BLaER1 treated with 17β-estradiol and CSF1 and Interleukin-3, amounts not matched to agents 10 nM and 100 nM (cell line): Measurements from ENCODE around the gene KCTD13.

Experiments used
- H3K27ac ChIP-seq, 11 experiments: shearing (Covaris generic); formaldehyde crosslinking; 2 replicates each; pipeline ENCODE4 v1.8.1; 2022
- H3K27me3 ChIP-seq, 11 experiments: shearing (Covaris generic); formaldehyde crosslinking; 2 replicates each; pipeline ENCODE4 v1.8.1; 2022
- H3K36me3 ChIP-seq, 11 experiments: shearing (Covaris generic); formaldehyde crosslinking; 2 replicates each; pipeline ENCODE4 v1.8.1; 2022
- H3K4me1 ChIP-seq, 10 experiments: shearing (Covaris generic); formaldehyde crosslinking; 2 replicates each; pipeline ENCODE4 v1.8.1; 2022
- H3K4me2 ChIP-seq, 11 experiments: shearing (Covaris generic); formaldehyde crosslinking; 2 replicates each; pipeline ENCODE4 v1.8.1; 2022
- H3K4me3 ChIP-seq, 10 experiments: shearing (Covaris generic); formaldehyde crosslinking; 2 replicates each; pipeline ENCODE4 v1.8.1; 2022
- H3K9ac ChIP-seq, 11 experiments: shearing (Covaris generic); formaldehyde crosslinking; 2 replicates each; pipeline ENCODE4 v1.8.1; 2022
- H3K9me3 ChIP-seq, 11 experiments: shearing (Covaris generic); formaldehyde crosslinking; replicated peaks in 1 of 11; 2 replicates each; pipeline ENCODE4 v1.8.1; 2022
- H4K20me1 ChIP-seq, 11 experiments: shearing (Covaris generic); formaldehyde crosslinking; 2 replicates each; pipeline ENCODE4 v1.8.1; 2022
- Cebpa-rat ChIP-seq, 11 experiments: shearing (Covaris generic); IDR thresholded peaks; 2 replicates each; pipeline ENCODE4 v1.8.1; 2022

KCTD13 gene

GRCh38 chr16:29925105-29925756, 795 bp downstream of the KCTD13 start:
- no peak for TF ChIP-seq Cebpa-rat (IDR thresholded peaks at IDR 0.05)
- peaks cover 28 to 38% (median 33%) of the 10 kb centered on the region in 10 experiments for H3K4me1 ChIP-seq
- peak overlapping the region; percentile 89 to 100 (median 98) for H3K4me2 ChIP-seq
- no peaks in the 10 kb centered on the region for H3K27me3 ChIP-seq
- peak overlapping the region; percentile 79 to 92 (median 90) for H3K9ac ChIP-seq
- peak overlapping the region; percentile 11 to 91 (median 84); a peak in 21 of 22 replicates for H3K27ac ChIP-seq
- H4K20me1 ChIP-seq = peaks cover 9 to 53% (median 24%) of the 10 kb centered on the region in 11 experiments; a peak in 14 of 22 replicates
- H3K4me3 ChIP-seq = peak overlapping the region; percentile 78 to 100 (median 96)
- H3K9me3 ChIP-seq = no peaks in the 10 kb centered on the region
- H3K36me3 ChIP-seq = peaks cover 33 to 41% (median 36%) of the 10 kb centered on the region in 11 experiments

DNA sequence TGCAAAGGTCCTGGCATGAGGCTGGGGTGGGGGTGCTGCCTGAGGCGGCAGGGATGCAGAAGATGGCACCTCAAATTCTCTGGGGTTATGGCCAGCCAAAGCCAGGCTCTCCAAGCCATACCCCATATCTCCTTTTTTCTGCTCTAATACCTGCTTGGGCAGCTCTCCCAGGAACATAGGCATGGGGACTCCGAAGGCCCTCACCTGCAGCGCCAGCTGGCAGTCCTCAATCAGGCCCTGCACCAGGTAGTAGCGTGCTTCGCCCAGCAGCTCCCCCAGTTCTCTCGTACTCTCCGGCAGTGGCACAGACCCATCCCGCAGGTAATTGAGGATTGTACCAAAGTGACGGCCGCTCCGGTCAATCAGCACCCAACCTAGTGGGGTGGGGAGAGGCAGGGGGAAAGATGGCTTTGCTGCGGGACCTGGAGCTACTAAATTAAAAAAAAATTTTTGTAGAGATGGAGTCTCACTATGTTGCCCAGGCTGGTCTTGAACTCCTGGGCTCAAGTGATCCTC, 3.0 kb downstream of the KCTD13 start:
- no peak overlapping the region for H3K4me3 ChIP-seq
- peak overlapping the region in 4 of 11 experiments; percentile 4 to 43 (median 21); a peak in 3 of 22 replicates for H3K9ac ChIP-seq
- H3K27me3 ChIP-seq = no peaks in the 10 kb centered on the region
- H3K9me3 ChIP-seq = no peaks in the 10 kb centered on the region
- H3K4me1 ChIP-seq = peaks cover 27 to 35% (median 30%) of the 10 kb centered on the region in 10 experiments
- no peak overlapping the region for H3K4me2 ChIP-seq
- peaks cover 54 to 61% (median 57%) of the 10 kb centered on the region in 11 experiments for H3K36me3 ChIP-seq
- TF ChIP-seq Cebpa-rat (IDR thresholded peaks at IDR 0.05) = no peak
- peaks cover 9 to 55% (median 24%) of the 10 kb centered on the region in 11 experiments; a peak in 14 of 22 replicates for H4K20me1 ChIP-seq
- no peak overlapping the region for H3K27ac ChIP-seq

DNA sequence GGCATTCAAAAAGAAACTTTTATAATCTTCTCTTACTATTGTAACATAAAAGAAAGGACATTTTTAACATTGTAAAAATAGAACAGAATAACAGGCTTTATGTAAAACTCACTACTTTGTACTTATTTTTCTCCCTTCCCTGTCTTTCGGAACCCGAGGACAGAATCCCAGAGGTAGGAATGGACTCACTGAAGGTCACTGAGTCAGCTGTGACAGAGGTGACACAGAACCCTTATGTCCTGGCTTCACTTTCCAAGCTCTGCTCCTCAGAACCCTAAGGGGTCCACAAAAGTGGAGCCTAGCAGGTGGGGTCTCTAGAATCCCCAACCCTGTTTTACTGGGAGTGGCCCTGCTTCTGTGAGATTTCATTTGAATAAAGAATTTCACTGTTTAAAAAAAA, 3.7 kb downstream of the KCTD13 start:
- no peak overlapping the region for H3K4me3 ChIP-seq
- H3K4me1 ChIP-seq = peaks cover 20 to 28% (median 23%) of the 10 kb centered on the region in 10 experiments
- H3K27ac ChIP-seq = no peak overlapping the region
- no peaks in the 10 kb centered on the region for H3K9me3 ChIP-seq
- peaks cover 9 to 63% (median 24%) of the 10 kb centered on the region in 11 experiments; a peak in 14 of 22 replicates for H4K20me1 ChIP-seq
- H3K36me3 ChIP-seq = peaks cover 60 to 68% (median 64%) of the 10 kb centered on the region in 11 experiments
- no peak for TF ChIP-seq Cebpa-rat (IDR thresholded peaks at IDR 0.05)
- H3K9ac ChIP-seq = peak overlapping the region in 3 of 11 experiments; percentile 4 to 43 (median 19); a peak in 4 of 22 replicates
- H3K27me3 ChIP-seq = no peaks in the 10 kb centered on the region
- H3K4me2 ChIP-seq = no peak overlapping the region

GRCh38 chr16:29921034-29921385, 5.0 kb downstream of the KCTD13 start:
- 0 out of 22 replicates have a peak overlapping the region, but pooled peaks of 1 of the 11 experiments have one; percentile 29 for H3K9ac ChIP-seq
- no peaks in the 10 kb centered on the region for H3K27me3 ChIP-seq

GRCh38 chr16:29920288-29921033, 5.6 kb downstream of the KCTD13 start:
- no peak for TF ChIP-seq Cebpa-rat (IDR thresholded peaks at IDR 0.05)
- H3K4me3 ChIP-seq = no peak overlapping the region
- H3K4me1 ChIP-seq = peaks cover 10 to 19% (median 13%) of the 10 kb centered on the region in 10 experiments
- no peaks in the 10 kb centered on the region for H3K9me3 ChIP-seq
- H4K20me1 ChIP-seq = peaks cover 9 to 69% (median 33%) of the 10 kb centered on the region in 11 experiments; a peak in 15 of 22 replicates
- no peaks in the 10 kb centered on the region for H3K27me3 ChIP-seq
- H3K9ac ChIP-seq = no peak overlapping the region
- H3K27ac ChIP-seq = no peak overlapping the region
- H3K36me3 ChIP-seq = peaks cover 69 to 85% (median 81%) of the 10 kb centered on the region in 11 experiments
- no peak overlapping the region for H3K4me2 ChIP-seq

More at GRCh38 chr16:29921034-29921385, 5.0 kb downstream of the KCTD13 start:
- peaks cover 69 to 80% (median 78%) of the 10 kb centered on the region in 11 experiments for H3K36me3 ChIP-seq
- no peaks in the 10 kb centered on the region for H3K9me3 ChIP-seq
- no peak overlapping the region for H3K4me2 ChIP-seq
- H3K4me3 ChIP-seq = no peak overlapping the region
- H3K27ac ChIP-seq = no peak overlapping the region
- peaks cover 9 to 70% (median 33%) of the 10 kb centered on the region in 11 experiments; a peak in 15 of 22 replicates for H4K20me1 ChIP-seq
- peaks cover 10 to 19% (median 13%) of the 10 kb centered on the region in 10 experiments for H3K4me1 ChIP-seq
- no peak for TF ChIP-seq Cebpa-rat (IDR thresholded peaks at IDR 0.05)

GRCh38 chr16:29916979-29917378, 9.0 kb downstream of the KCTD13 start:
- Histone ChIP-seq H3K36me3 (peaks cover 73 to 95% (median 85%) of the 10 kb centered on the region in 11 experiments), H3K4me3 (no peak overlapping the region), H3K9ac (no peak overlapping the region), H3K27me3 (no peaks in the 10 kb centered on the region), H3K4me1 (no peaks in the 10 kb centered on the region), H3K4me2 (no peak overlapping the region), H4K20me1 (peaks cover 0 to 39% (median 20%) of the 10 kb centered on the region in 11 experiments; a peak in 13 of 22 replicates), H3K9me3 (no peaks in the 10 kb centered on the region), H3K27ac (no peak overlapping the region)
- TF ChIP-seq Cebpa-rat (IDR thresholded peaks at IDR 0.05) = no peak

DNA sequence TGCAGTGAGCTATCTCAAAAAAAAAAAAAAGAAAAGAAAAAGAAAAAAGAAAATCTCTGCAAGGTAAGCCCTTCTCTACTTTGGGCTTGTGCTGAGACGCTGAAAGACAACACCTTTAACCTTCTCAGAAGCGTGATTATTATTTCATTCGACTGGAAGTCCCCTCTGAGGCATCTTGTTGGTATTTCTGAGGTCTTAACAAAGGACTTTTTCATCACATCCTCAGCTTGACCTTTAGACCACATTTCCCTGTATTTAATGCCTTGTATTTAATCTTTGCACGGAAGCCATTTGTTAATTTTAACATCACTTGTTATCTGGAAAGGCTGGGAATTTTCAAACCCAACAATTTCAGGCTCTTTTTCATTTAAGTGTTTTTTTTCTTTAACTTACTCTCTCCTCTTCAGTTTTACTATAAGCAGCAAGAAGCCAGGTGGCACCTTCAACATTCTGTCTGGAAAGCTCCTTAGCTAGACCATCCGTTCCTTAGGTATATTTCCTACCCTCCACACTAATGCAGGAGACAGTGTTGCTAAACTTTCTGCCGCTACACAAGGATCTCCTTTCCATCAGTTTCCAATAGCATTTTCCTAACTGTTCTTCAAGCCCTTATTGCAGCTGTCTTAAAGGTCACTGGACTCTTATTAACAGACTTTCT, 10.3 kb downstream of the KCTD13 start:
- no peaks in the 10 kb centered on the region for H3K9me3 ChIP-seq
- H3K27ac ChIP-seq = no peak overlapping the region
- H3K36me3 ChIP-seq = peaks cover 67 to 95% (median 79%) of the 10 kb centered on the region in 11 experiments
- TF ChIP-seq Cebpa-rat (IDR thresholded peaks at IDR 0.05) = no peak
- peaks cover 0 to 2% (median under 1%) of the 10 kb centered on the region in 10 experiments; a peak in 6 of 20 replicates for H3K4me1 ChIP-seq
- no peak overlapping the region for H3K4me2 ChIP-seq
- H4K20me1 ChIP-seq = peaks cover 0 to 30% (median 15%) of the 10 kb centered on the region in 11 experiments; a peak in 12 of 22 replicates
- H3K9ac ChIP-seq = no peak overlapping the region
- H3K27me3 ChIP-seq = no peaks in the 10 kb centered on the region
- H3K4me3 ChIP-seq = no peak overlapping the region

- H3K4me3 ChIP-seq = no peak overlapping the region
- H3K27ac ChIP-seq = no peak overlapping the region
- peaks cover 0 to 27% (median 8%) of the 10 kb centered on the region in 11 experiments; a peak in 10 of 22 replicates for H4K20me1 ChIP-seq
- no peaks in the 10 kb centered on the region for H3K27me3 ChIP-seq
- no peak overlapping the region for H3K4me2 ChIP-seq
- H3K9me3 ChIP-seq = no peaks in the 10 kb centered on the region
- TF ChIP-seq Cebpa-rat (IDR thresholded peaks at IDR 0.05) = no peak
- no peak overlapping the region for H3K9ac ChIP-seq
- peaks cover 49 to 77% (median 59%) of the 10 kb centered on the region in 11 experiments for H3K36me3 ChIP-seq
- H3K4me1 ChIP-seq = peaks cover 9 to 24% (median 20%) of the 10 kb centered on the region in 10 experiments
Observed at GRCh38 chr16:29913514-29913913, 12.5 kb downstream of the KCTD13 start.
